ENCODE results near the gene POPDC2.

GRCh38 chr3:119700269-119700919, 40.0 kb upstream of the POPDC2 start:
- TF ChIP-seq POLR2A (IDR thresholded peaks at IDR 0.05; ENCODE audit: low read length) (no peak), GATA1 (IDR thresholded peaks at IDR 0.05; ENCODE audit: low read depth, low read length) (no peak)
